Germinal center (tissue), 1 donor: ENCODE data around the gene EXOSC7.

Experiments used
- DNase-seq: peaks from one replicate; pipeline ENCODE4 v3.0.0; 2012; ENCODE audit warnings: mixed read lengths, low spot score

The EXOSC7 gene

DNA sequence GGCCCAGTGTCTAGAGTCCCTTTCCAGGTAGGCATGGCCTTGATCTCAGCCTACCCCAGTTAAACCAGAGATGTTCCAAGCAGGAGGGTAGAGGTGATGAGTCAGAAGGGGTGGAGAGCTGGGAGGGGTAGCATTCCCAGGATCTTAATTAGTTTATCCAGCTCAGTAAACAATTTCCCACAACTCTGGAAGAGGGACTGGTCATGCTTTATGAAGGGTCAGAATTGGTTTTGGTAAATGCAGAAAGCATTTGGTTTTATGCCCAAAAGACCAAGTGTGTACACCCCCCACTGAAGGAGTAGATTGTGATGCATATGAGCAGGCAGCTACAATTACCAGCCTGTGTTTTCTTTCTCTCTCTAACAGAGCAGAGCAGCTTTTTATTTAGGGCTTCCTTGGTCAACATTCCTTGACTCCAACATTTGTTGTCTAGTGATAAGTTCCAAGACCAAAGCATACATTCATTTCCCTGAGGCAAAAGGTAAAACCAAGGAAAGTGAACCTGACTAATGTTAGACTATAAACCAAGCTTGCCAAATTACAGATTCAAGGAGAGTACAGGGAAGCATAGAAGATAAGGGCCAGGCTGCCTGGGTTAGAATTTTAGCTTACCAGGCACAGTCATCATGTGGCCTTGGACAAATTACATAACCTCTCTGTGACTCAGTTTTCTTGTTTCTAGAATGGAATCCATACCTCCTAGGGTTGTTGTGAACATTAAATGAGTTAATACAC, 17.6 kb downstream of the EXOSC7 start:
- no peak for DNase-seq

DNA sequence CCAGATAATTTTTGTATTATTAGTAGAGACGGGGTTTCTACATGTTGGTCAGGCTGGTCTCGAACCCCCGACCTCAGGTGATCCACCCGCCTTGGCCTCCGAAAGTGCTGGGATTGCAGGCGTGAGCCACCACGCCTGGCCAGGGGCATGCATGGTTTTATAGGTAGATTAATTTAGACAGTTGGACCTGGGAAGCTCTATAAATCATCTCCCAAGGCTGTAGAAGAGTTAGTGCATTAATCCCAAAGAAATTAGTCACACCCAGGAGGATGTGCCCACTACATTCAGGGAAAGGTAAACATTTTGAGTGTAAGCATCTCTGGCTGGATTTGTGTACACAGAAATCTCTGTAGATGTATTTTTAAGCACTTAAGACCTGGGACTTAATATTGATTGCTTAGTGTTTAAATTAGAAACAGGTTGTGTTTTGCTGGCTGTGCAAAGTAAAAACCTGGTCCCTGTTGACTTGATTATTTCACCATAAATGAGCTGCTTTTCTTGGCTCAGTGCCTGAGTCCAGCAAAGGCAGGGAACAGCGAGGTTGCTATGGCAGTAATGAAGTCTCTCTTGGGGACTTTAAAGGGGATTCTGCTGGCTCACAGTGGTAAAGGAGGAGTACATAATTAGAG, 19.2 kb downstream of the EXOSC7 start:
- DNase-seq, result no peak

DNA sequence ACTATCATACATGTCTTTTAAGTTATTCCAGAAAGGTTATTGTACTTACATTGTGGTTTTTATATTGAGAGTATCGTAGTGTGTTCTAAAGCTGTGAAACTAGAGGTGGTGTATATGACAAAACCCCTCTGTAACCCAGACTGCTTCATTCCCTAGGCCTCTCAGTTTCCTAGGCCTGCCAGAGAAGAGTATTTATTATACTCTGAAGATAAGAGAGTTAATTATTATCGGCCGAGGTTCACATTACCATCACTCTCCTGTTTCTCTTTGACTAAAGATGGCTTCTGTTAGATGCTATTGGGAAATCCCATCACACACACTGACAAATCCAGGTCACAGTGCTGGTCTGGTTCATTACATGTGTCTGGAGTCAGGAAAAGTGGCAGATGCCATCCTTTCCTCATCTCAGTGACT, 20.5 kb downstream of the EXOSC7 start:
- no peak for DNase-seq

DNA sequence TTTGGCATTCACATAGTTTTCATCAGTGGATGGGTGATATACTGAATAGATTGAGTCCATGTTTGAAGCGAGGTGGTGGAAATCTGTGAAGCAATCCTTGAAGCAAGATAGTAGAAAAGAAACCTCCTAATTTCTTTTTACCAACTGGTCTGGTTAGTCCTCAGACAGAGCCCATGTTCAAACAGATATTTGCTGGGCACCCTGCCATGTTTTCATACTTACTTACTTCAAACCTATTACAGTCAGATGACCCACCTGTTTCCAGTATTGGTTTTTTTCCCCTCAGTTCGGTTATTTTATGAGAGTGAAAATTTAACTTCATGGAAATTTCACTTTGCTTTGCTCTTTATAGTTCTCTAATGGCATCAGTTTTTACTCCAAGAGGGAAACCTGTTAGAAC, 23.7 kb downstream of the EXOSC7 start:
- DNase-seq, result no peak

DNA sequence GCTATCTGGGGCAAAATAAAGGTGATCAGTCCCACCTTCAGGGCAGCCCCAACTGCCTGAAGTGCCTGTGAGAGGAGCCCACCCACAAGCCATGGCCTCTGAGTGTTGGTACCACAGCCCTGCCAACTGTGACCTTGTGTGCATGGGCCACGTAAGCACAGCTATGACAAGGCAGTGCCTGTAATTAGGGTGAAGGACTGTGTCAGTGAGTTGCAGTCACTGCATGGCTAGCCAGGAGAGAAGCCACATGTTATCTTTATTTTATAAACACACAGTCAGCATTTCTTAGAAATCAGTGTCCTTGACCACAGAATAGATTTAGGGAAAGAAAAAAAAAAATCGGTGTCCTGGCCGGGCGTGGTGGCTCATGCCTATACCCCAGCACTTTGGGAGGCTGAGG, 24.8 kb downstream of the EXOSC7 start:
- DNase-seq, result no peak

DNA sequence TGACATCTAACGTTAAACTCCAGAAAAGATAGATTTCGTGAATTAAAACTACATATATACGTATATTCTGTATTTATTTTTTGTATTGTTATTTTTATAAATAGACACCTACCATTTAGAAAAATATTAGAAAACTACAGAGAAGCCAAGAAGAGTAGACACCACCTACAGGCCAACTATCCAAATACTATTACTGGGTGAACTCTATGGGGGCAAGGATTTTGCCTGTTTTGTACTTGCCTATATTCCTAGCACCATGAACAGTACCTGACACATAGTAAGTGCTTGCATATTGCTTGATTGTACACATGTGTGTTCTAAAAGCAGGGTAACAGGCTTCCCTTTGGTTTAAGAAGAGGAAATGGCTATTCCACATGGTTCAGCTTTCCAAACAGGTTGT, 25.7 kb downstream of the EXOSC7 start:
- no peak for DNase-seq

DNA sequence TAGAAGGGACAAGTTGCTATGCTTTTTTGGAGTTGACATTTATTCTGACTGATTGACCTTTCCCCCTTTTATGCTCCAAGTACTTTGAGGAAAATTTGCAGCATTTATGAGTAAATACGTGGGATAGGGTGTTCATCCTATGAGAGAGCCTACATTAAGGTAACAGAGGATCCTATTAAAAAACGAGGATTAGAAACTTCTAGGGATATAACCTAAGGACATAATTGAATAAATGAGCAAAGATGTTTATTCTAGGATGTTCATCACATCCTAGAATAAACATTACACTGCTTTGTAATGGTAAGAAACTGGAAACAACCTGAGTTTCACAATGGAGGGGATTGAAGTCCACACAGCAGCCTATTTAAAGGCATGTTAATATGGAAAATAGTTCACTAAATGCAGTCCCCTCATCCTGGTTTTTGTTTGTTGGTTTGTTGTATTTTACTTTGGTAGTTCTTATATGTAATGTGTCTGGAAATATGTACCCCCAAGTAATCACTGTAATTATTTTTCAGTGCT, 26.2 kb downstream of the EXOSC7 start:
- DNase-seq, result no peak

- DNase-seq, result no peak
Measured at GRCh38 chr3:45002720-45003119, 26.7 kb downstream of the EXOSC7 start.

GRCh38 chr3:45003406-45003805, 27.4 kb downstream of the EXOSC7 start:
- no peak for DNase-seq

DNA sequence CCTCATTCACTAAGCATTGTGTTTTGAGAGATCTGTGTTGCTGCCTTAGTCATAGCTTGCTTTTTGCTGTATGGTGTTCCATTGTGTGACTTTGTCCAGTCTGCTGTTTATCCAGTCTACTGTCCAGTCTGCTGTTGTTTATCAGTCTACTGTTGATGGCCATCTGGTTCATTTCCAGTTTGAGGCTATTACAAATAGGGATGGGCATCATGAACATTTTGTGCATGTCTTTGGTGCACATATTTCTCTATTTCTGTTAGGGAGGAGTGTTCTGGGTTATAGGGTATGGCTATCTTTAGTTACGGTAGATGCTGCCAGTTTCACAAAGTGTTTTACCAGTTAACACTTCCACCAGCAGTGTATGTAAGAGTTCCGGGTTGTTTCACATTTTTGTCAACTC, 27.8 kb downstream of the EXOSC7 start:
- DNase-seq, result no peak

DNA sequence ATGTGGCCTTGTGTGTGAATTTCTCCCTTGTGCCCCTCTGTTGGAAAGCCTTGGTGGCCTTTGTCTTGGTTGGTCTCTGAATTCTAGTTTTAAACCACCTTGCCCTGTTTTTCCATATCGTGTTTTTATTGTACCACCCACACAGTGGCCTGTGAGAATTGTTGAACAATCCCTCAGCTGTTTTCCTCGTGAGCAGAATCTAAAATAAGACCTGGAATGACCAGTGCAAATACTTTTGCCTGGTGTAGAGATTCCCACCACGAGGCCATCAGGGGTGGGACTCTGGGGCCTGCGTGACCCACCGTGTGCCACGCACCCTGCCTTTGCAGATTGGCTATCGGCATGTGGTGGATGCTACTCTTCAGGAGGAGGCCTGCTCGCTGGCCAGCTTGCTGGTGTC, 31.0 kb downstream of the EXOSC7 start:
- no peak for DNase-seq

DNA sequence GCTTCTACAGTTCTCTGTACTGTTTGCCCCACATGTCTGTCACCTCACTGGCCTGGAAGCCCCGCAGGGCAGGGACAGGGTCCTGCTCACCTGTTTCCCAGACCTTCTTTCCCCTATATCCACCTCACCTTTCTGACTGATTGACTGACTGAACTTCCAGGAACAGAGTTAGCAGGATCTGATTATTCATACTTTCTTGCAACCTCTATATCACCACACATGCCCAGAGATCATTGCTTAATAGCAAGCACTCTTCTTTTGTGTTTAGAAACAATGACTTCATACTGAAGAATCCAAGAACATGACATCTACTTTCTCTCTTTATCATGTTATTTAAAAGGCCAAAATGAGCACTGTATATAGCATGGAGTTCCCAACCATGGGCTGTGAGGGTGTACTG, 32.1 kb downstream of the EXOSC7 start:
- DNase-seq, result no peak

DNA sequence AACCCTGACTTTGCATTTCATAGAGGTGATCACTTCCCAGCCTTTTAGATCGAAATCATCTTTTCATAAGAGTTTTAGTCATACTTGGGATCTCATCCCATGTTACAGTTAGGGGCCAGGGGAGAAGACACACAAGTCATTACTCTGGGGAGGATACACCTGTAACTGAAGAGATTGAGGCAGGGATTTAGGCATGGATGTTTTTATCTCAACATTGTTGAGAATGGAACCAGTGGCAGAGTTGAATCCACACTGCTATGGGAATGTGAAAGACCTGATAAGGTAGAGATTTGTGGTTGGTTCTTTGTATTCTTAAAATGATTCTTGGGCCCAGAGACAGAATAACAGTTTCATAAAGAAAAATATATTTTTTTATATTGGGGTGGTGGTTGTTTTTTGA, 33.8 kb downstream of the EXOSC7 start:
- DNase-seq, result no peak

- no peak for DNase-seq
Measured at GRCh38 chr3:45010811-45011333, 34.8 kb downstream of the EXOSC7 start.

- DNase-seq, result peak; percentile 46
Measured at GRCh38 chr3:45011756-45012508, 35.9 kb downstream of the EXOSC7 start.

DNA sequence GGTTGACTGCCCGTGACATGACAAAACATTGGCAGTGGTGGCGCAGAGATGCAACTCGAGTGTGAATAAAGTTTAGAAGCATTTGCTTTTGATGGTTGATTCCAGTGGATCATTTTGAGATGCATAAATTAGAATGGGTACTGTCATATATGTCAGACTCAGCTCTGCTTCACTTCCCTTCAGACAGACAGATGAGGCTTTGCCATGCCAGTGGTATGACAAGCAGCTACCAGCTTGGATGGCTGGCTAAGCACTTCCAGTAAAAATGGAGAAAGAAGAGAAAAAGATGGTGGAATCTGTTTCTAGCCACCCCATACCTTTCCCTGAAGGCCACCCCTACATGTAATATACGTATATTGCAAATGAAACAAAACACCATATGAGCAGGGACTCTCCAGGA, 36.5 kb downstream of the EXOSC7 start:
- DNase-seq, result no peak

DNA sequence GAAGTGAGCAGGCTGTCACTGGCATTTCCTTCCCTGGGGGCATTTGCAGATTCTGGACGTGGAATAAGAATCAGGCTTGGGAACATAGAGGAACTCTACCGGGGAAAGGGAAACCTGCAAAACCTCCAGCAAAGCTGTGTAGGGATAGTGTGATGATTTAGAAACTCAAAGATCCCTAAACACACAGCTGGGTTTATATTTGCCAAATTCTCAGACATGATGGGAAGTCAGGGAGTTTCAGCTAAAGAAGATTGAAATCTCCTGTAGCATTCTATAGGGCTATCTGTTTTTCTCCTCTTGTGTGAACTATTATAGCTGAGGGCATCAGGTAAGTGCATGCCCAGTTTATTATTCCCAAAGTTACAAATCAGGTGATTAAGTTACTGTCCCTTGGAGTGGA, 40.9 kb downstream of the EXOSC7 start:
- DNase-seq, result no peak

GRCh38 chr3:45017821-45018220, 41.8 kb downstream of the EXOSC7 start:
- DNase-seq, result no peak

- DNase-seq, result no peak
Measured at GRCh38 chr3:45020534-45020933, 44.5 kb downstream of the EXOSC7 start.

GRCh38 chr3:45021524-45022297, 45.7 kb downstream of the EXOSC7 start:
- DNase-seq, result no peak

GRCh38 chr3:45023675-45024074, 47.6 kb downstream of the EXOSC7 start:
- DNase-seq, result no peak
